HG02588 (cell line): Measurements from ENCODE around the gene LCOR.
"Not testable (repeated sequence)": the region's sequence is repeated elsewhere in the genome, so short reads cannot be mapped to it uniquely, and the experiment has no call there.

Experiments
- ATAC-seq: cut with Tn5 transposase; IDR thresholded peaks from one replicate; pipeline ENCODE4 v1.9.1; 2021; ENCODE audit warnings: mild to moderate bottlenecking, moderate library complexity; ENCODE audit not compliant: unreplicated experiment

LCOR gene

DNA sequence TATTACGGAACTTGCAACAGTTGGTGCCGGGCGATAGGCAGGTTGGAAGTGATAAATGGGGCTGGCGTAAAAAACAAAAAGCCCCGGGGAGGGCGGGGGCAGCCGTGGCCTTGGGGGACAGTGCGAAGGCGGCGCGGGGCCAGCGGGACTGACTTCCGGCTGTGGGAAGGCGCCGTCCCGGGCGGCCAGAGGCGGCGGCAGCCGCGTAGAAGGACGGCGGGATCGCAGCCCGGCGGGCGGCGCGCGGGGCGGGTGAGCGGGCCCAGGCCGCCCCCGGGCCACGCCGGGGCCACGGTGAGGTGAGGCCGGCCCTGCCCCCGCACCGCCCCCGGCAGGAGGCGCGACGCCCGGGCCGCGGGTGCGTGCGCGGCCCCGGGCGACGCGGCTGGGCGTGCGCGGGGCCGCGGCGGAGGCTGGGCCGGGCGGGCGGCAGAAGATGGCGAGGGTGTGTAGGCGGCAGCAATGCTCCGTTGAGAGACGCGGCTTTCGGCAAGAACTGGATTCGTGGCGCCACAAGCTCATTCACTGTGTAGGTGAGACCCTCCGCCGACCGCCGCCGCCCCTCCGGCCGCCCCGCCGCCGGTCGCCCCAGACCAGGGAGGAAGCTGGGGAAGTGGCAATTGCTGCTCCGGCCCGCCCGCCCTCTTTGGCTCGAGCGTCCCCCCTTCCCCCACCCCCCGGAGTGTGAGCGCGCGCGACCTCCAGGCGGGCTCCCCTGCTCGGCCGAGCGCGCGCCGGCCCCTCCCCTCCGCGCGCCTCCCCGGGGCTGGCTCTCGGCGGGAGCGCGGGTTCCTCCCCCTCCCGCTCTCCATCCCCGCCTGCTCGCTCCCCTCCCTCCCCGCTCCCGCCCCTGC is at the start of gene LCOR:
Gene LCOR, plus strand, starts transcription at position 432 of the 854 bp plus-strand sequence. CDS start 116,760 bp downstream, outside the sequence.
- ATAC-seq: peak; percentile 60

DNA sequence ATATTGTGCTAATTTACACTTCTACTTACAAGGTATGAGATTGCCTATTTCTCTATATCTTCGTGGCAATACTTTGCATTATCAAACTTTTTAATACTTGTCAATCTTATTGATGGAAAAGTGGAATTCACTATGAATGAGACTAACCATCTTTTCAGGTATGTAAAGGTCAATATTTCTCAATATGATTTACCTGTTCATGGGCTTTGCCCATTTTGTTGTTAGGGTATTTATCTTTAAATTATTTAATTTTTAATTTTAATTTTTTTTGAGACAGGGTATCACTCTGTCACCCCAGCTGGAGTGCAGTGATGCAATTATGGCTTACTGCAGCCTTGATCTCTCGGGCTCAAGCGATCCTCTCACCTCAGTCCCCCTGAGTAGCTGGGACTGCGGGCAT is 47.8 kb upstream of the LCOR start:
- ATAC-seq: no peak

DNA sequence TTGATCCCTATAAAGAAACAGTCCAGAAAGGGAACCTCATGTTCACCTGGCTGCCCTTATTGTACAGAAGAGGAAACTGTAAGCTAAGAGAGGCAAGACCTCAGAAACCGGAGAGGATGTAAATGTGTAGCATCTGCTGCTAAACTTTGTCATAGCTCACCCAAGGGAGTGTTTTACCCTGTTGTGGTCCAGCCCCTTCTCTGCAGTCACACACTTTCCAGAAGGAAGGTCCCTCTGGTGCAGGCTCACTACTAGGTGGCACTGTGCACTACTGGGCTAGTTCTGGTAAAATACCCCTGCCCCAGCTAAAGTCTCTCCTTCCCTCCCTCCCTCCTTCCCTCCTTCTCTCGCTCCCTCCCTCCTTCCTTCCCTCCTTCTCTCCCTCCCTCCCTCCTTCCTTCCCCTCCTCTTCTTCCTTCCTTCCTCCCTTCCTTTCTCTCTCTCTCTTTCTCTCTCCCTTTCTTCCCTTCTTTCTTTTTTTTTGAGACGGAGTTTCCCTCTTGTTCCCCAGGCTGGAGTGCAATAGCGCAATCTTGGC is 42.5 kb upstream of the LCOR start:
- no peak for ATAC-seq

DNA sequence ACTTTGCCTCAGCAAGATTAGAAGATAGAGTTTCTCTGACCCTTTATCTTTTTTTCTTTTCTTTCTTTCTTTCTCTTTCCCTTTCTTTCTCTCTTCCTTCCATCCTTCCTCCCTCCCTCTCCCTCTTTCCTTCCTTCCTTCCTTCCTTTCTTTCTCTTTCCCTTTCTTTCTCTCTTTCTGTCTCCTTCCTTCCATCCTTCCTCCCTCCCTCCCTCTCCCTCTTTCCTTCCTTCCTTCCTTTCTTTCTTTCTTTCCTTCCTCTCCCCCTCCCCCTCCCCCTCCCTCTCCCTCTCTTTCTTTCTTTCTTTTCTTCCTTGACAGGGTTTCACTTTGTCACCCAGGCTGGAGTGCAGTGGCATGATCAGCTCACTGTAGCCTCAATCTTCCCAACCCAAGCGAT is 40.2 kb upstream of the LCOR start:
- ATAC-seq: no peak

DNA sequence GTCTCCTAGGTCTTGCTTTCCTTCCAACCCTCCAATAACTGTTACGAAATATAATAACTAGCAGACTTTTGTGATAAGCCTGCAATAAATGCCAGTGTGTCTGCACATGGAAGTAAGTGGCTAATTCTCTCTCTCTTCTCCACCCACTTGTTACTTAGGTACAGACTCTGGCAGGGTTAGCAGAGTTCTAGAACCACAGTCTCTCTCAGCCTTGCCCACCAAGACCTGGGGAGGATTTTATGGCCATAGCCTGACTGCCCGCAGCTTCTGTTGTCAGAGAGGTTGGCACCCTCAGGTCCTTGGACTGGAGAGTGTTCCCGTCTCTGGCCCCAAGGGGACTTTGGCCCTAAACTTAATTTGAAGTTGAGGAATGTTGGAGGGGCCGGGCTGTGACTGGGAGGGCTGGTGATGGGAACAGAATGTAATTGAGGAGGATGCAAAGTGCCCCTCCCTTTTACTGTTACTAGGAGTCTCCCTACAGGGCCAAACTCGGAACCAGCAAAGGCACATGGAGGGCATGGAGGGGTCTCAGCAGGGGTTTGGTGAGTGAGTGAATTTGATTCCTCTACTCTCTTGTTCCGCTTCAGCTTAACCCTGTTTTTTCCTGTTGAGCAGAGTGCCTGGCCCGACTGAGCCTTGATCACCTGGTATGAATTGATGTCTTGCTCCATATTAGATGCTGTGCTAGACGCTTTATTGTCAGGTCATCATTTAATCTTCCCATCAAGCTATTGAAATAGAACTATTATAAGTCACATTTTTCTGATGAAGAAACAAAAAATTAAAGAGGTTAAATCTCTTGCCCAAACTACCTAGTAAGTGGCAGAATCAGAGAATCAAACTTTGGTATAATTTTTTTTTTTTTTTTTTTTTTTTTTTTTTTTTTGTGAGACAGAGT is 37.0 kb upstream of the LCOR start:
- ATAC-seq: no peak

DNA sequence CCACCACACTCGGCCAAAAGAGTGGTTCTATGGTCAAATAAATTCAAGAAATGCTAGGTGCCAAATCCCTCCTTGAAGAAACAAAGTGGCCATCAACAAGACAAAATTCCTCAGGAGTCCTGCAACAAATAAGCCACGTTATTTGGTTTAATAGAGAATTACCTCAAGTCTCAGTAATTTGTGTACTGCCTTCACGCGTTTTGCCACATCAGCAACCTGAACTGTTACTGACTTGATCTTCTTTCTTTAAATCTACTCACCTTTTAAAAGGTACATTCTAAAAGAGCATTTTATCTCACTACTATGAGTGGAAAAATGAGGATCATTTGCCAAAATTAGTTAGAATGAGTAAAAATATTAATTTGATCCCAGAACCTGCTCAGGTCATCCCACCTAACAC is 34.6 kb upstream of the LCOR start:
- no peak for ATAC-seq

DNA sequence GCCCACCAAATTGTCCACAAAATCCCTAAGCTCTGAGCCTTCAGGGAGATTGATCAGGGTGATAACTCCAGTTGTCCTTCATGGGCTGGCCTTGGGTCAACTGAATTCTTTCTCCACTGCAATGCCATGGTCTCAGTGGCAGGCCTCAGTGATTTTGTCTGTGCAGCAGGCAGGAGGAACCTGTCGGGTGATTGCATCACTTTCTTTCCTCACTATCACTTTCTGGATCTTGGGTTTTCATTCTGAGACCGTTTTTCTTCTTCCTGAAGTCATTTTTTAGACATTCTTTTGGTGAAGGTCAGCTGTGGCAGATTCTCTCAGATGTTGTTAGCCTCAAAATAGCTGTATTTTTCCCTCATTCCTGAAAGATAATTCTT is 28.8 kb upstream of the LCOR start:
- no peak for ATAC-seq

DNA sequence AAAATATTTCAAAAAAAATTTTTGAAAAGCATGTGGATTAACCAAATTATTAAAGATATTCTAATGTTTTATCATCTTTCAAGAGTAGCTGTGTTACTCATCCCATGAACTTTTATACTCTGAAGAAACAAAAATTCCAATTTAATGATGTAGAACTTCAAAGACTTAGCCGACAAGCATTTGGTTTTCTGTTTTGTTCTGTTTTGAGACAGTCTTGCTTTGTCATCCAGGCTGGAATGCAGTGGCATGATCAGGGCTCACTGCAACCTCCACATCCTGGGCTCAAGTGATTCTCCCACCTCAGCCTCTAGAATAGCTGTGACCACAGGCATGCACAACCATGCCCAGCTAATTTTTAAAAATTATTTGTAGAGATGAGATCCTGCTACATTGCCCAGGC is 17.8 kb upstream of the LCOR start:
- no peak for ATAC-seq

DNA sequence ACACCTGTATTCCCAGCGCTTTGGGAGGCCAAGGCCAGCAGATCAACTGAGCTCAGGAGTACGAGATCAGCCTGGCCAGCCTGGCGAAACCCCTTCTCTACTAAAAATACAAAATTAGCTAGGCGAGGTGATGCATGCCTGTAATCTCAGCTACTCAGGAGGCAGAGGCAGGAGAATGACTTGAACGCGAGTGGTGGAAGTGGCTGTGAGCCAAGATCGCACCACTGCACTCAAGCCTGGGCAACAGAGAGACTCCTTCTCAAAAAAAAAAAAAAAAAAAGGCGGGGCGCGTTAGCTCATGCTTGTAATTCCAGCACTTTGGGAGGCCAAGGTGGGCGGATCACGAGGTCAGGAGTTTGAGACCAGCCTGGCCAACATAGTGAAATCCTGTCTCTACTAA is 13.1 kb upstream of the LCOR start:
- ATAC-seq: not testable (repeated sequence)

DNA sequence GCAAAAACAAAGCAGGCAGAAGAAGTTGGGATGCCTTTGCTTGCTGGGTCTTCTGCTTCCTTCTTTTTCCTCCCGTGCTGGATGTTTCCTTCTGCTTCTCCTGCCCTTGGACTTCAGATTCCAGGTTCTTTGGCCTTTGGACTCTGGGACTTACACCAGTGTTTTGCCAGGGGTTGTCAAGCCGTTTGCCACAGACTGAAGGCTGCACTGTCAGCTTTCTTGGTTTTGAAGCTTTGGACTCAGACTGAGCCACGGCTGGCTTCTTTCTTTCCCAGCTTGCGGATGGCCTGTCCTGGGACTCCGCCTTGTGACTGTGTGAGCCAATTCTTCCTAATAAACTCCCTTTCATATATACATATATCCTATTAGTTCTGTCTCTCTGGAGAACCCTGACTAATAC is 11.3 kb upstream of the LCOR start:
- no peak for ATAC-seq

DNA sequence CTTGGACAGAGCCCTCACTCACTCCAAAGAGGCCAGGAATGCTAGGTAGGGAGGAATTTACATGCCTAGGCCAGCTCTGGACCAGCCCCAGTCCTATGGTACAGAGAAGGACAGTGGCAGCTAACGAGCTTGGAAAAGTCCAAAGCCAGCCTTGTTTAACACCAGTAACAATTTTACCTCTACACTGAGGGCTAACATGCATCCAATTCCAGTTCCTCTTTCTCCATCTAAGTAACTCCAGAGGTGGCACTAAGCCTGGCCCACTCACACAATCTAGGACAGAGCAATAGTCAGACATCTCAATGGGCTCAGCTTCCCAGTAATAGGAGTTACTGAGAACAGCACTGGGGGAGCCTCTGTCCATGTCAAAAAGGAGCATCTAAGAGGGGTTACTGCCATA is 5.7 kb upstream of the LCOR start:
- no peak for ATAC-seq

DNA sequence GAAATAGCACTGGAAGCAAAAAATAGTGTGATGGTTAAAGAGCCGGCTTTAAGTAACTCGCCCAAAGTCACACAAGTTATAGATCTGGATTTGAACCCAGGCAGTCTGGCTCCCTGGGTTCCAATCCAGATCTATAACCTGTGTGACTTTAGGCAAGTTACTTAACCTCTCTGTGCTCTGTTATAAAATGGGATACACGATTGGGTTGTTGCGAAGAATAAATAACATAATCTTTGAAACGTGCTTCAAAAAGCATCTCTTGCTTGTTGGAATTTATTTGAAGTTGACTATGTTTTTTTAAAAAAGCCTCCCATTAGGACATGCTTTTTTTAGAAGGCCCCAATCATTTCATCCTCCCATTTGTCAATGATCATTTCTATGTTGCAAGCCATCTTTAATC is 3.5 kb upstream of the LCOR start:
- ATAC-seq: no peak

DNA sequence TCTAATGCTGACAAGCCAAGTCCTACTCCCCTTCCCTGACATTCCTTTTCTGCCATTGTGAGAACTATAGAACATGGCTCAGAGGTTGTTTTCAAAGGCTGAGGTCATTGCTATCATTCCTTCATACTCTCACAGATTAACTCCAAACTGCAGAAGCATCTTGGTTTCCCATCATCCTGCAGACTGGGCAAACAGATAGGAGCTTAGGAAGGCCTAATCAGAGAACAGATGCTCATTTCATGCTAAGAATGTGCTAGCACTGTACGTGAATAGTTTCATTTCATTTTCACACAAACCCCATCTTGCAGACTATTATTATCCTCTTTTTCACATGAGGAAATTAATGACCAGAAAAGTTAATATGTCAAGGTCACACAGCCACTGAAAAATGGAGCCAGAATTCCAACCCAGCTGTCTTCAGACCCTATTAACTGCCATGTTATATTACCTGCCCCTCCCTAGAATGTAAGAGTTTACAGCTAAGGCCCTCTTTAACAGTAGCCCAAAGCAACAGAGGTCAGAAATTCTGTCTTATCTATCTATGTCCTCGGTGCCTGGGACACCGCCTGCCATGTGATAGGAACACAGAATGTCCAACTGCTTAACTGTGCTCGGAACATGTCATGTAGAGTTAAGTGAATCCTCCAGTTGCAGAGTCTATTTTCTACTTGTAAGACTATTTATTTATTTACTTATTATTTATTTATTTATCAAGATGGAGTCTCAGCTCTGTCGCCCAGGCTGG is 2.9 kb upstream of the LCOR start:
- ATAC-seq: no peak

DNA sequence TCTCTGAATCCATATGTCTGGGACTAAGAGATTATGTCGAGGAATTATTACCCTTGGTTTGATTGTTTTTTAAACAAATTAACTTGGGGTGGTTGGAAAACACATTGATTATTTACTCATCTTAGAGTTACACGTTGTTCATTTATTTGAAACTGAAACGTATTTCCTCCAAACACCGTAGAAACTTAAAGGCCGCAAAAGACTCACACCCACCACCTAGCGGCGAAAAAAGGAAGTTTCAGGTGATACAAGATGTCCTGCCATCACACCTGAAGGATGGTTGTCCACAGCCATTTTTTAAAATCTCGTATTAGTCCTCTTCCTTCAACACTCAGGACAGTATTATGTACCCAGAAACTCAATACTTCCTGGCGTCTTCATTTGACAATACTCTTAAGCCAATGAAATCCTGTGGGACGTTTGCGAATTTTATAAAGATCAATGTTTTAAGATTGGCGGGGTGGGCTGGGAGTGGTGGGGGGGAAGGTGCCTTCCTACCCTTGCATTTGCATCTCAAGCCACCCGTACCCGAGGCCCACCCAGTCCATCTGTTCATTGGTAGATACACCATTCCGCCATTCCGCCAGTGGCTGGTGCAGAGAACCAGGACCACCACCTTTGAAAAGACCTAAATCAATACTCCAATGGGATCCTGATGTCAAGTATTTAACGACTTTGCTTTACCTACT is 1.4 kb upstream of the LCOR start:
- no peak for ATAC-seq

DNA sequence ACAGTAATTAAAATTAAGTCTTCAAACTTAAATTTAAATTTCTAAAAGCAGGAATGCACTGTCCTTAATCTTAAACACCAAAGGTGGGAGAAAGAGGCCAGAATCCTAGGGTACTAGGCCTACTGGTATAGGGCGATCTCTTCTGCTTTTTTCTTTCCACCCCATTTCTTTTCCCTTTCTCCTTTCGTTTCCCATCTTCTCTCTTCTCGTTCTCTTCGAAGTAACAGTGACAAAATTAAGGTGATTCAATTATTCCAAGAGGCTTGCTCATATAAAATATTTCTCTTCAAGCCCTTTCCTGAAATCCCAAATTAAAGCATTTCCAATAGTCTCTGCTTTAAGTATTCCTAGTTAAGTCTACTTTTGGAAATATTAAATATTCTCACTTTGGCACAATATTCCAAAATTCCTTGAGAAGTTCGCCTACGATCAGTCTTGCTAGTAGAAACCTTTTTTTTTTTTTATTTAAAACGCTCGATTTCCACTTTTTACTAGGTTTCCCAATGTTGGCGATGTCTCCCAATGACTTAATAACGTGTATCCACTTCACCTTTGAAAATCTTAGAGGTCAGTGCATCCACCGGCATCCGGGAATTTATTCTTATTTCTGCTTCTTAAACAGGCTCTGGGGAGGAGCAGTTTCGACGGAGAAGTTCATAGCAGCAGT is 765 bp upstream of the LCOR start:
- ATAC-seq: no peak

DNA sequence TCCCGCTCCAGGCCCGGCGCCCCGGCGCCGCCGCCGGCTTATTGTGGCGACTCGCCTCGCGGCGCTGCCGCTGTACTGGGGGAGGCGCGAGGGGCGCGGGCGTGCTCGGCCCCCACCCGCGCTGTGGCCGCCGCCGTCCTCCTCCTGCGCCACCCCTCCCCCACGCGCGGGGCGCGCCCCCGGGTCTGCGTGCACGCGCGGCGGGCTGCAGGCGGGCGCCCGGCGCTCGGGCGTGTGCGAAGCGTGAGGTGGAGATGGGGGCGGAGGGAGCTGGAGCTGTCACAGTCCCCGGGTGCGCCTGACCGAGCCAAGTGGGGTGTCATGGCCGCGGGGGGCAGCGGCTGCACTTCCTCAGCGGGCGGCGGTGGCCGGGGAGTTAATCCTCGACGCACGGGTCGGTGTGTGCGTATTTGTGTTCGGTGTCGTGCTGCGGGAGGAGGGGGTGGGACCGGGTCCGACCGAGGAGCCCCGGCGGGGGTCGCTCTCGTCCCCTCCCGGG is 672 bp downstream of the LCOR start:
- ATAC-seq: peak; percentile 56

DNA sequence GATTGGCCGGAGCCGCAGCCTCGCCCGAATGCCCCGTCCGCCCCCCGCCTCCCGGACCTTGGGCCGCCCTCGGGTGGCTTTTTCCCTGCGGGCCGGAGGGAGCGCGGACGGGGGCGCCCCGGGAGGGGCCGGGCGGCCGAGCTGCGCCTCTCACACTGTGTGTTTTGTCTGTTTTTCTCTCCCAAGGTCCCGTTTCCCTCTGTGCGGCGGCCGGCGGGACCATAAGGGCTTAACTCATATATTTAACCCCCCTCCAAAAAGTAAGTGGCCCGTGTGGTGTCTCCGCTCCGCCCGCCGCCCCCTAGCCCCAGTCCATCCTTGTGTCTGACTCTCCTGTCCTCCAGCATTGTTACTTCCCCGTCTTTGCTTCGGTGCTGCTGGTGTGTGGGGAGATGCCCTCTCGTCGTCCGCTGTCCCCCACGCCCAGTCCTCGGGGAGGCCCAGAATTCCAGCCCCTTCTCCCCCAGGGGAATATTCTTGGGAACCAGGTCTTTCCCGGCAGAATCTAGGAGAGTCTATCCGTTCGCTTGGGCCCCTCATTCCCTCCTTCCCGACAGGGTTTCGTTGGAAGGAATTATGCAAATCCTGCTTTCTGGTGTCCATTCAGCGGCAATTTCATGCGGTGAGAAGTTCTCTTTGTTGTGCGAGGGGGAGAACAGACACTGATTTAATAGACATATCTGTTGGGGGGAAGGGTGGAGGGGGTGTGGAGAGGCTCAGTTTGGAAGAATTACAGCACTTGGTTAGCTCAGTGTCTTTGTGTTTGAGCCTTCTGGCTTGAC is 1.3 kb downstream of the LCOR start:
- ATAC-seq: peak; percentile 9

DNA sequence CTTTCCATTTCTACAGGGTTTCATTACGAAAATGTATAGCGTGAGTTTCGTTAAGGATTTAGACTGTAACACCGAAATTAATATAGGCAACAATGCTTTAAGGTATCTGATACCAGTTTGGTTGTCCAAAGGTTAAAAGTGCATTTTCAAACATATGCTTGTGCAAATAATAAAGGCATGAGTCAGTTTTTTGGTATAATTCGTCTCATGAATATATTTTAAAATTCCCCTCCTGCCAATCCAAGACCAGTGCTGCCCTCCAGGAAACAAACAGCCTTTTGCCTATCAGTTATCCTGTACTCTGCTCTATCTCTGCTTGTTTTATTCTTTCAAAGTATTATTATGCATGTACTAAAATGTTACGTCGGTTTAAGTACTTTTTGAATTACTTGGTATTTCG is 2.0 kb downstream of the LCOR start:
- no peak for ATAC-seq

DNA sequence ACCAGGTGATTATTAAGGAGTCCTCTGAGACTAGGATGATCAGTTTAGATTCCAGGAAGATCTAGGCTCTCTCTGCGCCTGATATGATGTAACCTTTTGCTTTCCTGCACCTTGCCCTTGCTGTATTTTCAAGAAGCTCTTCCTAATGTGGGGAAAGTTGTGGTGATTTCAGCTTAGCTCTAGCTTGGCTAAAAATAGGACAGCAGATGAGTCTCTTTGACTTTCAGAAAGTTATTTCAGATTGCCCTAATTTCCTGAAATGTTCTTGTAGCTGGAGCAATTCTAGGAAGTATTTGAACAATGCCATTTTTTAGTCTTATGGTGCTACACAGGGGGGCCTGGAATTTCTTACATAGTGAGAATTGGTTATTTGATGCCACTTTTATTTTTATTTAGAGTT is 3.8 kb downstream of the LCOR start:
- no peak for ATAC-seq
